NCI-H2171 (cell line): Measurements from ENCODE around the gene YJEFN3.

Experiments used
- DNase-seq: peaks from one replicate; lab custom pipeline; 2025; lab: John Stamatoyannopoulos, UW

The YJEFN3 gene

GRCh38 chr19:19554074-19555023 lies 25.6 kb downstream of the YJEFN3 start:
- DNase-seq = no peak

- no peak for DNase-seq
Measured at GRCh38 chr19:19558055-19558454, 29.3 kb downstream of the YJEFN3 start.

- DNase-seq = no peak
Measured at GRCh38 chr19:19558636-19559035, 29.9 kb downstream of the YJEFN3 start.

- no peak for DNase-seq
Measured at GRCh38 chr19:19559931-19560330, 31.2 kb downstream of the YJEFN3 start.

- no peak for DNase-seq
Measured at GRCh38 chr19:19561946-19562664, 33.4 kb downstream of the YJEFN3 start.

- no peak for DNase-seq
Measured at GRCh38 chr19:19562665-19563347, 34.1 kb downstream of the YJEFN3 start.

GRCh38 chr19:19563348-19563848 lies 34.7 kb downstream of the YJEFN3 start:
- DNase-seq = no peak

- no peak for DNase-seq
Measured at GRCh38 chr19:19566306-19566705, 37.6 kb downstream of the YJEFN3 start.

- DNase-seq = no peak
Measured at GRCh38 chr19:19567391-19567790, 38.7 kb downstream of the YJEFN3 start.

- no peak for DNase-seq
Measured at GRCh38 chr19:19568802-19569756, 40.4 kb downstream of the YJEFN3 start.

GRCh38 chr19:19570571-19570970 lies 41.9 kb downstream of the YJEFN3 start:
- DNase-seq = no peak

- DNase-seq = no peak
Measured at GRCh38 chr19:19571071-19571786, 42.5 kb downstream of the YJEFN3 start.

- DNase-seq = no peak
Measured at GRCh38 chr19:19575411-19575810, 46.7 kb downstream of the YJEFN3 start.

- DNase-seq = peak; percentile 85
Measured at GRCh38 chr19:19578252-19578651, 49.5 kb downstream of the YJEFN3 start.

GRCh38 chr19:19579533-19580361 lies 51.0 kb downstream of the YJEFN3 start:
- DNase-seq = no peak

- no peak for DNase-seq
Measured at GRCh38 chr19:19580418-19580817, 51.7 kb downstream of the YJEFN3 start.

- DNase-seq = no peak
Measured at GRCh38 chr19:19581391-19581790, 52.7 kb downstream of the YJEFN3 start.

GRCh38 chr19:19582471-19582870 lies 53.8 kb downstream of the YJEFN3 start:
- DNase-seq = no peak

GRCh38 chr19:19584356-19584755 lies 55.6 kb downstream of the YJEFN3 start:
- no peak for DNase-seq
